ENCODE data around the gene MED28.

The MED28 gene

GRCh38 chr4:17667653-17668201, 53.3 kb downstream of the MED28 start:
- DNase-seq: no peak

- no peak for DNase-seq
These were observed 56.0 kb downstream of the MED28 start for GRCh38 chr4:17670423-17670822.

DNA sequence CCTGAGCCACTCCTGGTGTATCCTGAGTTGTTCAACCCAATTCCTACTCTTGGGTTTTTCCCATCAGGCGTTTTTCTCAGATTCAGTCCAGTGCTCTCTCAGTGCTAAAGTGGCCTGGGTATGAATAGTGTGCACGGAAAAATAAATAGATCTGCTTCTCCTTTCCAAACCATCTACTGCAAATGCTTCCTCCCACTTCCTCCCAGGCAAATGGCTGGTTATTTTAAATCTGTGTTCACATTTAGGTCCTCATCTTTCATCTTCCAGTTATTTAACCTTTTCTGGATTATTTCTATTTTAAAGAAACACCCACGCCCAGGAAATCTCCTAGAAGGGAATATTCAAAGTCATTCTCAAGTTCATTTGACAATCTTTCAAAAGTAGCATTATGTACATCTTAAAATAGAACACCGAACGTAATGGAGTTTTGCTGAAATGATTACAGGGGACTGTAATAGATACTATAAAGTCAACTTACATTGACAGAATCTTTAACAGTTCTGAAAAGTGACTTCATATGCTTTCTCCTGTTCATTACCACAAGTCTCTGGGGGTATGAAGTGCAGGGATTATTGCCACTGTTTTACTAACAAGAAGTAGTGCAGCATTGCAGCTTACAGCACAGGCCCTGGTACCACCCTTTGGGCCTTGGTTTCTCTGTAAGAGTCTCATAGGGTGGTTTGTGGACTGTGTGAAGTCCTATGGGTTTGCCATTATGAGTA, 66.3 kb downstream of the MED28 start:
- DNase-seq: no peak

- no peak for DNase-seq
These were observed 67.1 kb downstream of the MED28 start for GRCh38 chr4:17681281-17682221.

GRCh38 chr4:17682222-17682566, 67.8 kb downstream of the MED28 start:
- DNase-seq: no peak
